HepG2 (cell line): ENCODE data around the gene PIP5KL1. TPM values are rescaled to one million over a fixed set of nuclear protein-coding genes. Genes with fewer than 3 reads are reported as not detected.

ENCODE experiments used
- ATAC-seq: fragments of 200-7000 bp; cut with Tn5 transposase; 3 replicates; pipeline ENCODE4 v1.9.1; 2020; ENCODE audit warnings: mild to moderate bottlenecking, moderate library complexity
- BruUV-seq: library from RNA; stranded (reverse); fragments of 400-500 nt; replicated peaks from 2 replicates; lab custom pipeline; 2021; lab: Mats Ljungman, UMichigan
- CTCF ChIA-PET: fragments of 300-600 bp; formaldehyde crosslinking; extraction: SDS; loops from one replicate; lab custom pipeline; 2021; ENCODE audit warnings: low total read pairs, inconsistent platforms, low intra/inter-chr PET ratio; lab: Yijun Ruan, JAX
- POLR2A ChIA-PET: fragments of 350-600 bp; sonication (Branson Sonifier 250); formaldehyde crosslinking; loops from one replicate; lab custom pipeline; 2020; ENCODE audit warnings: antibody characterized with exemption, inconsistent platforms; lab: Yijun Ruan, JAX
- DNase-seq: peaks from one replicate; pipeline ENCODE4 v3.0.0-alpha.2; 2015; ENCODE audit warnings: low spot score
- FAIRE-seq: peaks from 3 replicates; lab custom pipeline; 2011; peaks lifted over from hg19 to GRCh38; lab: Jason Lieb, UNC
- H2AFZ ChIP-seq: one replicate; pipeline ENCODE4 v1.6.1; 2011; ENCODE audit warnings: low read length, inconsistent platforms
- H3K27ac ChIP-seq: fragments of 300-600 bp; 3 replicates; pipeline ENCODE4 v1.8.0; 2011; ENCODE audit warnings: mixed run types, mild to moderate bottlenecking, mixed read lengths, low read length, inconsistent platforms; ENCODE audit not compliant: insufficient read depth; ENCODE audit errors: extremely low read length
- H3K27me3 ChIP-seq, 2 experiments: fragments of 200-600 bp in 1 of 2; 2 replicates in 1 of 2; 3 replicates in 1 of 2; pipeline versions ENCODE4 v1.6.0 to v1.8.0; 2011; ENCODE audit warnings: low read length in 2 of 2, mild to moderate bottlenecking in 2 of 2, moderate library complexity in 2 of 2, inconsistent platforms in 1 of 2; ENCODE audit not compliant: insufficient read depth in 2 of 2, control insufficient read depth in 1 of 2
- H3K36me3 ChIP-seq, 2 experiments: fragments of 200-600 bp in 1 of 2; replicated peaks in 1 of 2; 2 replicates in 1 of 2; 3 replicates in 1 of 2; pipeline versions ENCODE4 v1.5.1 to v1.8.0; 2011; ENCODE audit warnings: low read length in 2 of 2, inconsistent platforms in 1 of 2; ENCODE audit not compliant: insufficient read depth in 2 of 2, control insufficient read depth in 1 of 2
- H3K4me1 ChIP-seq: 2 replicates; pipeline ENCODE4 v1.5.1; 2012; ENCODE audit warnings: low read length, inconsistent platforms; ENCODE audit not compliant: insufficient read depth
- H3K4me2 ChIP-seq: 2 replicates; pipeline ENCODE4 v1.6.0; 2011; ENCODE audit warnings: low read depth, low read length, inconsistent platforms
- H3K4me3 ChIP-seq, 3 experiments: fragments of 200-600 bp in 1 of 3; sonication (generic), shearing (Covaris generic) in 1 of 3; replicated peaks in 1 of 3; 2 replicates each; pipeline ENCODE4 v1.5.1; 2011 to 2016; ENCODE audit warnings: low read length in 3 of 3, inconsistent platforms in 2 of 3, low read depth in 2 of 3, mild to moderate bottlenecking in 2 of 3, control low read depth in 1 of 3, mixed read lengths in 1 of 3; ENCODE audit not compliant: insufficient read depth in 1 of 3
- H3K79me2 ChIP-seq: one replicate; pipeline ENCODE4 v1.6.1; 2011; ENCODE audit warnings: low read length, inconsistent platforms; ENCODE audit not compliant: insufficient read depth
- H3K9ac ChIP-seq: 2 replicates; pipeline ENCODE4 v1.6.0; 2011; ENCODE audit warnings: mild to moderate bottlenecking, low read depth, low read length, inconsistent platforms; ENCODE audit not compliant: insufficient read depth
- H3K9me3 ChIP-seq: 2 replicates; pipeline ENCODE4 v1.5.1; 2012; ENCODE audit warnings: mild to moderate bottlenecking, low read length
- H4K20me1 ChIP-seq: 2 replicates; pipeline ENCODE4 v1.6.0; 2011; ENCODE audit warnings: inconsistent platforms, mild to moderate bottlenecking, low read length, moderate library complexity; ENCODE audit not compliant: insufficient read depth
- ADNP ChIP-seq: sonication (generic); formaldehyde crosslinking; IDR thresholded peaks from 2 replicates; pipeline ENCODE4 v1.4.0; 2020; ENCODE audit warnings: missing genetic modification reagents
- ARNT ChIP-seq: fragments of 450-650 bp; IDR thresholded peaks from 2 replicates; pipeline ENCODE4 v1.6.1; 2017
- ERF ChIP-seq: IDR thresholded peaks from 2 replicates; pipeline ENCODE4 v1.6.1; 2018; ENCODE audit warnings: missing biosample characterization, missing genetic modification reagents
- GTF2F1 ChIP-seq: fragments of 150-350 bp; IDR thresholded peaks from 2 replicates; pipeline ENCODE4 v1.6.1; 2014; ENCODE audit warnings: low read length
- NR1H2 ChIP-seq: sonication (generic); formaldehyde crosslinking; IDR thresholded peaks from 2 replicates; pipeline ENCODE4 v1.8.1; 2022; ENCODE audit warnings: low read depth, missing genetic modification reagents, borderline replicate concordance
- PAX8 ChIP-seq: sonication (generic); formaldehyde crosslinking; IDR thresholded peaks from 2 replicates; pipeline ENCODE4 v1.8.0; 2022; ENCODE audit warnings: mild to moderate bottlenecking, missing genetic modification reagents, borderline replicate concordance
- RFX1 ChIP-seq: fragments of 450-650 bp; IDR thresholded peaks from 2 replicates; pipeline ENCODE4 v1.6.1; 2017
- SMAD1 ChIP-seq: sonication (generic); formaldehyde crosslinking; IDR thresholded peaks from 2 replicates; pipeline ENCODE4 v1.4.0; 2020; ENCODE audit warnings: missing genetic modification reagents, low read depth, mild to moderate bottlenecking, borderline replicate concordance
- SRSF1 ChIP-seq: fragments of 200-400 bp; formaldehyde crosslinking; optimal IDR thresholded peaks from 2 replicates; pipeline ENCODE3; 2017; ENCODE audit warnings: mild to moderate bottlenecking, low read depth, low read length, moderate library complexity
- TGIF2 ChIP-seq: IDR thresholded peaks from 2 replicates; pipeline ENCODE4 v1.6.1; 2016; ENCODE audit warnings: control low read depth, missing compliant biosample characterization
- YEATS4 ChIP-seq: sonication (generic); formaldehyde crosslinking; IDR thresholded peaks from 2 replicates; pipeline ENCODE4 v1.4.0; 2020; ENCODE audit warnings: missing genetic modification reagents, borderline replicate concordance
- ZBTB20 ChIP-seq: sonication (generic); formaldehyde crosslinking; IDR thresholded peaks from 2 replicates; pipeline ENCODE4 v1.8.1; 2023; ENCODE audit warnings: missing genetic modification reagents, low read depth, mild to moderate bottlenecking, borderline replicate concordance
- ZC3H4 ChIP-seq: sonication (generic); formaldehyde crosslinking; IDR thresholded peaks from 2 replicates; pipeline ENCODE4 v1.4.0; 2020; ENCODE audit warnings: missing genetic modification reagents, borderline replicate concordance
- ZFX ChIP-seq: sonication (generic); formaldehyde crosslinking; IDR thresholded peaks from 2 replicates; pipeline ENCODE4 v1.4.0; 2020; ENCODE audit warnings: mild to moderate bottlenecking, low read depth, missing genetic modification reagents, moderate library complexity
- ZNF143 ChIP-seq: sonication (generic); formaldehyde crosslinking; IDR thresholded peaks from 2 replicates; pipeline ENCODE4 v1.4.0; 2020; ENCODE audit warnings: missing genetic modification reagents
- ZNF430 ChIP-seq: sonication (generic); formaldehyde crosslinking; IDR thresholded peaks from 2 replicates; pipeline ENCODE4 v1.9.0; 2021; ENCODE audit warnings: mild to moderate bottlenecking, missing genetic modification reagents
- WGBS: methylation state at CpG from one replicate; pipeline ENCODE4 v1.1.6; 2017; ENCODE audit warnings: low lambda C conversion rate; 5-methylcytosine and 5-hydroxymethylcytosine counted together
- in situ Hi-C: cut with HindIII; loops from 2 replicates; pipeline ENCODE4 v1.10.0; 2017; ENCODE audit warnings: low pct_unique_long_range_greater_than_20kb; ENCODE audit not compliant: extremely low pct_ligation_motif_present
- intact Hi-C: fragments of 100-400 bp; cut with micrococcal nuclease; formaldehyde crosslinking; loops from one replicate; pipeline ENCODE4 v1.10.0; 2022; ENCODE audit not compliant: unreplicated experiment
- polyA plus RNA-seq, 8 experiments: library from polyadenylated mRNA; depleted of rRNA in 3 of 8; stranded (reverse) in 7 of 8; unstranded in 1 of 8; fragments of >200 nt; fragmentation: Illumina TruSeq in 4 of 8; extraction: Trizol in 4 of 8; gene quantifications; 2 replicates each; pipeline versions ENCODE4 v1.2.1 to v1.2.3, GENCODE V29; 2011 to 2016; ENCODE audit warnings: low read depth in 4 of 8, missing spikeins in 1 of 8, mixed read lengths in 1 of 8; ENCODE audit not compliant: insufficient read depth in 1 of 8
- total RNA-seq, 5 experiments: library from RNA; depleted of rRNA; stranded (reverse); fragments of >200 nt; fragmentation: Illumina TruSeq; extraction: Trizol; gene quantifications; 2 replicates each; pipeline ENCODE4 v1.2.3, GENCODE V29; 2016; ENCODE audit warnings: low read depth in 1 of 5
- TF ChIP-seq, protein P1 (sequence below): sonication (generic); formaldehyde crosslinking; IDR thresholded peaks from 2 replicates; pipeline ENCODE4 v1.4.0; 2020; ENCODE audit warnings: missing genetic modification reagents, borderline replicate concordance
- TF ChIP-seq, protein P2 (sequence below): sonication (generic); formaldehyde crosslinking; IDR thresholded peaks from 2 replicates; pipeline ENCODE4 v1.4.0; 2020; ENCODE audit warnings: missing genetic modification reagents
- TF ChIP-seq, protein P3 (sequence below): fragments of 450-650 bp; IDR thresholded peaks from 2 replicates; pipeline ENCODE4 v1.6.1; 2017; ENCODE audit warnings: mild to moderate bottlenecking

PIP5KL1 gene
- total and polyA plus RNA-seq, 2 of the 13 experiments (the other 11 are each of a cell fraction or from before 2014, with no cell fraction given): 0.20 to 0.49 TPM

DNA sequence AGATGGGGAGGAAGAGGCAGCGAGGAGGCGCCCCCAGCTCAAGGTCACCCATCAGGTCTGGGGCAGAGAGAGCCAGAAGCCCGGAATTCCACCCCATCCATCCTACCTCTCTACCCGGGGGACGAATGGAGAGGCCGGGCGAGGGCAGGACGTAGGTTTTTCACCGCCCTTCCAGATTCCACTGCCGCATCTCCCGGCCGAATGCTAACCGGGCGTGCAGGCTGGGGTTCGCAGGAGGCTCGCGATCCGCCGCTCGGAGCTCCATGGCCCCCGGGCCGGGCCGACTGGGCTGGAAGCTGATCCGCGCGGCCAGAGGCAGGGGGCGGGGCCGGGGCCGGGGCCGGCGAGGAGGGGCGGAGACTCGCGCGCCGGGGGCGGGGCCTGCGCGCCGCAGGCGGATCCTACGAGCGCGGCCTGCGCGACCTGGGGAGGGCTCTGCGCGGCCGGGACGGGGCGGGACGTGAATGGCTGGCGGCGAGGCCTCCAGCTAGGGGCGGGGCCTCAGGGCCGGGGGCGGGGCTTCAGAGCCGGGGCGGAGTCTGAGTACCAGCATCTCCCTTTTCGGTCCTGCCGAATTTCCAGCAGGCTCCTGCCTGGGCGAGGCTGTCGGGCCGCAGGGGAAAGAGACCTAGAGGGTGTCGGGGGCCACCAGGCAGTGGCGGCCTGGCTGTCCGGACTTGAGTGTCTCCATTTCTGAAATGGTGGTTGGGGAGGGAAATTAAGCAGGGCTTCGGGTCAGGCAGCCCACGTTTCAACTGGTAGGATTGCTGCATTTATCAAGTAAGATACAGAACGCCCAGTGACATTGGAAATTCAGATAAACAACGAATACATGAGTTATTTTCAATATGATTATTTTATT, 13.6 kb downstream of the PIP5KL1 start, which contains the start of gene ST6GALNAC4:
Gene ST6GALNAC4 (minus strand): TSS at position 322 of the 862 bp plus-strand sequence. CDS start 622 bp downstream, outside the sequence.
- Histone ChIP-seq H3K9ac (peak within 1 kb of the TSS; percentile 68), H3K27me3 (no peaks in the 10 kb centered on the region), H3K4me3 (peak within 1 kb of the TSS; percentile 71 to 91 (median 73)), H3K4me1 (peaks cover 78% of the 10 kb centered on the region), H3K4me2 (peak within 1 kb of the TSS; percentile 98), H4K20me1 (no peaks in the 10 kb centered on the region), H3K79me2 (peaks cover 2% of the 10 kb centered on the region), H3K27ac (peak within 1 kb of the TSS; percentile 40), H3K9me3 (no peaks in the 10 kb centered on the region), H2AFZ (no peak within 1 kb of the TSS), H3K36me3 (peaks cover 2% of the 10 kb centered on the region in 2 experiments; a peak in 3 of 5 replicates)
- CTCF ChIA-PET: no interaction called here
- 15% methylated on average over 6 of the region's 71 CpGs for WGBS
- FAIRE-seq (no peak), ATAC-seq (peak; percentile 70), DNase-seq (peak; percentile 70)
- POLR2A ChIA-PET: interaction anchor here (0.6 to 7.9 kb wide), 15 partner anchors 12 to 372 kb away, joined by 3 to 78 read pairs (median 3); partner anchors contain the start of genes AK1, CDK9, PIP5KL1 and ST6GALNAC6
- intact Hi-C loops: loop anchor here (2.0 to 5.0 kb wide), 2 partner anchors 14 to 115 kb away; partner anchors contain the start of gene FPGS
- in situ Hi-C loops: loop anchor here (5.0 kb wide), 1 partner anchor 45 kb away; no protein-coding TSS in a partner anchor
- BruUV-seq: no TSS peak
- TF ChIP-seq, protein P1, sequence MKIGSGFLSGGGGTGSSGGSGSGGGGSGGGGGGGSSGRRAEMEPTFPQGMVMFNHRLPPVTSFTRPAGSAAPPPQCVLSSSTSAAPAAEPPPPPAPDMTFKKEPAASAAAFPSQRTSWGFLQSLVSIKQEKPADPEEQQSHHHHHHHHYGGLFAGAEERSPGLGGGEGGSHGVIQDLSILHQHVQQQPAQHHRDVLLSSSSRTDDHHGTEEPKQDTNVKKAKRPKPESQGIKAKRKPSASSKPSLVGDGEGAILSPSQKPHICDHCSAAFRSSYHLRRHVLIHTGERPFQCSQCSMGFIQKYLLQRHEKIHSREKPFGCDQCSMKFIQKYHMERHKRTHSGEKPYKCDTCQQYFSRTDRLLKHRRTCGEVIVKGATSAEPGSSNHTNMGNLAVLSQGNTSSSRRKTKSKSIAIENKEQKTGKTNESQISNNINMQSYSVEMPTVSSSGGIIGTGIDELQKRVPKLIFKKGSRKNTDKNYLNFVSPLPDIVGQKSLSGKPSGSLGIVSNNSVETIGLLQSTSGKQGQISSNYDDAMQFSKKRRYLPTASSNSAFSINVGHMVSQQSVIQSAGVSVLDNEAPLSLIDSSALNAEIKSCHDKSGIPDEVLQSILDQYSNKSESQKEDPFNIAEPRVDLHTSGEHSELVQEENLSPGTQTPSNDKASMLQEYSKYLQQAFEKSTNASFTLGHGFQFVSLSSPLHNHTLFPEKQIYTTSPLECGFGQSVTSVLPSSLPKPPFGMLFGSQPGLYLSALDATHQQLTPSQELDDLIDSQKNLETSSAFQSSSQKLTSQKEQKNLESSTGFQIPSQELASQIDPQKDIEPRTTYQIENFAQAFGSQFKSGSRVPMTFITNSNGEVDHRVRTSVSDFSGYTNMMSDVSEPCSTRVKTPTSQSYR (CRISPR knock-in tag): no peak
- TF ChIP-seq NR1H2 (CRISPR knock-in tag) (no peak), ZNF430 (CRISPR knock-in tag) (no peak), YEATS4 (0 out of 2 replicates have a peak, but pooled peaks have one; percentile 34), SRSF1 (no peak), ERF (CRISPR knock-in tag) (no peak), ADNP (no peak), ZBTB20 (CRISPR knock-in tag) (no peak), ZFX (CRISPR knock-in tag) (0 out of 2 replicates have a peak, but pooled peaks have one; percentile 51), SMAD1 (CRISPR knock-in tag) (no peak), GTF2F1 (no peak), ZC3H4 (no peak), ZNF143 (CRISPR knock-in tag) (0 out of 2 replicates have a peak, but pooled peaks have one; percentile 8), RFX1 (no peak), TGIF2 (CRISPR knock-in tag) (no peak), PAX8 (no peak), ARNT (no peak)
- TF ChIP-seq, protein P2, sequence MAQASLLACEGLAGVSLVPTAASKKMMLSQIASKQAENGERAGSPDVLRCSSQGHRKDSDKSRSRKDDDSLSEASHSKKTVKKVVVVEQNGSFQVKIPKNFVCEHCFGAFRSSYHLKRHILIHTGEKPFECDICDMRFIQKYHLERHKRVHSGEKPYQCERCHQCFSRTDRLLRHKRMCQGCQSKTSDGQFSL (CRISPR knock-in tag): no peak
- TF ChIP-seq, protein P3, sequence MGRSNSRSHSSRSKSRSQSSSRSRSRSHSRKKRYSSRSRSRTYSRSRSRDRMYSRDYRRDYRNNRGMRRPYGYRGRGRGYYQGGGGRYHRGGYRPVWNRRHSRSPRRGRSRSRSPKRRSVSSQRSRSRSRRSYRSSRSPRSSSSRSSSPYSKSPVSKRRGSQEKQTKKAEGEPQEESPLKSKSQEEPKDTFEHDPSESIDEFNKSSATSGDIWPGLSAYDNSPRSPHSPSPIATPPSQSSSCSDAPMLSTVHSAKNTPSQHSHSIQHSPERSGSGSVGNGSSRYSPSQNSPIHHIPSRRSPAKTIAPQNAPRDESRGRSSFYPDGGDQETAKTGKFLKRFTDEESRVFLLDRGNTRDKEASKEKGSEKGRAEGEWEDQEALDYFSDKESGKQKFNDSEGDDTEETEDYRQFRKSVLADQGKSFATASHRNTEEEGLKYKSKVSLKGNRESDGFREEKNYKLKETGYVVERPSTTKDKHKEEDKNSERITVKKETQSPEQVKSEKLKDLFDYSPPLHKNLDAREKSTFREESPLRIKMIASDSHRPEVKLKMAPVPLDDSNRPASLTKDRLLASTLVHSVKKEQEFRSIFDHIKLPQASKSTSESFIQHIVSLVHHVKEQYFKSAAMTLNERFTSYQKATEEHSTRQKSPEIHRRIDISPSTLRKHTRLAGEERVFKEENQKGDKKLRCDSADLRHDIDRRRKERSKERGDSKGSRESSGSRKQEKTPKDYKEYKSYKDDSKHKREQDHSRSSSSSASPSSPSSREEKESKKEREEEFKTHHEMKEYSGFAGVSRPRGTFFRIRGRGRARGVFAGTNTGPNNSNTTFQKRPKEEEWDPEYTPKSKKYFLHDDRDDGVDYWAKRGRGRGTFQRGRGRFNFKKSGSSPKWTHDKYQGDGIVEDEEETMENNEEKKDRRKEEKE: no peak
